MM.1S (cell line): ENCODE data around the gene ANKS1B.

Experiments
- EZH2 ChIP-seq: fragments of 300-600 bp; sonication (generic); optimal IDR thresholded peaks from 2 replicates; pipeline ENCODE3; 2017; ENCODE audit warnings: low read depth, mild to moderate bottlenecking, antibody characterized with exemption, low read length, mixed read lengths
- TF ChIP-seq, protein P1 (sequence below): fragments of 300-600 bp; sonication (generic); IDR thresholded peaks from 2 replicates; pipeline ENCODE4 v1.5.1; 2016; ENCODE audit warnings: antibody characterized with exemption, low read length, mixed read lengths

DNA sequence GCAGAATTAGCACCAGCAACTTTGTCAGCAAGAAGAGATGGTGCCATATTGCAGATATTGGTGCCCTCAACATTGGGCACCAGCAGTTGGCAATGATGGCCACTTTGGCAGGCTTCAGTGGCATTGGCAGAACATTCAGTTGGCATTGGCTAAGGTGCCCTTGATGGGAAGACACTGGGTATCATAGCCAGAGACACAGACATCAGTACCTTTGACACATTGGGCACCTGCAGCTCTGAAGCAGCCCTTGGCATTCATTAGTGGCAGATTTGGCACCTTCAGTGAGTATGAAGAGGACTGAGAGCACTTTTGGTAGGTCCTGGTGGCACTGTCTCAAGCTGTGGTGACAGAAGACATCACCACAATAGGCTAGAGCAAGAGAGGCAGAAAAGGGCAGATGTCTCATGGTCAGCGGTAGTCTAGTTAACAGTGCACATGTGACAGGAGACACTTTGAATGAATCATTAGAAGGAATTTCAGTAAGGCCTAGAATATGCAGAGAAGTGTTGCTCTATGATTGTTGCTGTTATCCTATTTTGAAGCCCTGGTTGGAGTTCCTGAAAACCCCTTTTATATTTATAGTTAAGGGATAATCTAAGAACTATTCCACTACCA lies 917.5 kb downstream of the ANKS1B start:
- TF ChIP-seq, protein P1, sequence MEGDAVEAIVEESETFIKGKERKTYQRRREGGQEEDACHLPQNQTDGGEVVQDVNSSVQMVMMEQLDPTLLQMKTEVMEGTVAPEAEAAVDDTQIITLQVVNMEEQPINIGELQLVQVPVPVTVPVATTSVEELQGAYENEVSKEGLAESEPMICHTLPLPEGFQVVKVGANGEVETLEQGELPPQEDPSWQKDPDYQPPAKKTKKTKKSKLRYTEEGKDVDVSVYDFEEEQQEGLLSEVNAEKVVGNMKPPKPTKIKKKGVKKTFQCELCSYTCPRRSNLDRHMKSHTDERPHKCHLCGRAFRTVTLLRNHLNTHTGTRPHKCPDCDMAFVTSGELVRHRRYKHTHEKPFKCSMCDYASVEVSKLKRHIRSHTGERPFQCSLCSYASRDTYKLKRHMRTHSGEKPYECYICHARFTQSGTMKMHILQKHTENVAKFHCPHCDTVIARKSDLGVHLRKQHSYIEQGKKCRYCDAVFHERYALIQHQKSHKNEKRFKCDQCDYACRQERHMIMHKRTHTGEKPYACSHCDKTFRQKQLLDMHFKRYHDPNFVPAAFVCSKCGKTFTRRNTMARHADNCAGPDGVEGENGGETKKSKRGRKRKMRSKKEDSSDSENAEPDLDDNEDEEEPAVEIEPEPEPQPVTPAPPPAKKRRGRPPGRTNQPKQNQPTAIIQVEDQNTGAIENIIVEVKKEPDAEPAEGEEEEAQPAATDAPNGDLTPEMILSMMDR, result no peak
- no peak for TF ChIP-seq EZH2
